GM23338 (cell line): Measurements from ENCODE around the gene AKNA.

Experiments
- CTCF ChIP-seq, 2 experiments: fragments of 200-600 bp in 1 of 2; sonication (generic) in 1 of 2; conservative IDR thresholded peaks; 2 replicates each; pipeline versions ENCODE4 v1.5.1 to v1.6.1; 2016 to 2017; ENCODE audit warnings: antibody characterized with exemption in 2 of 2, low read depth in 2 of 2, mild to moderate bottlenecking in 2 of 2, moderate library complexity in 1 of 2
- EZH2 ChIP-seq: fragments of 200-600 bp; sonication (generic); IDR thresholded peaks from one replicate; pipeline ENCODE4 v1.8.0; 2017; ENCODE audit warnings: antibody characterized with exemption, mild to moderate bottlenecking, low read depth; ENCODE audit not compliant: unreplicated experiment

GRCh38 chr9:114406441-114406840, 18.7 kb upstream of the AKNA start:
- TF ChIP-seq EZH2 (no peak), CTCF (conservative IDR thresholded peaks at IDR 0.05; ENCODE audit: low read depth in 2 of 2) (no peak)
